Activated B cell treated with CpG ODN at 0.5 μM for 24 hours (primary cell): ENCODE measurements around the gene SERPINB1. TPM values are rescaled to one million over a fixed set of nuclear protein-coding genes. Genes with fewer than 3 reads are reported as not detected.

Source experiments
- ATAC-seq: fragments of 200-7000 bp; cut with Tn5 transposase; one replicate; pipeline ENCODE4 v1.10.0; 2021; ENCODE audit warnings: low read depth, mild to moderate bottlenecking, moderate library complexity
- CTCF ChIA-PET: fragments of 350-600 bp; sonication (Branson Sonifier 250); formaldehyde crosslinking; loops from one replicate; lab custom pipeline; 2021; ENCODE audit warnings: antibody characterized with exemption; lab: Charles Lee
- POLR2A ChIA-PET: fragments of 350-600 bp; sonication (Branson Sonifier 250); formaldehyde crosslinking; loops from one replicate; lab custom pipeline; 2021; ENCODE audit warnings: antibody characterized with exemption; lab: Charles Lee
- DNase-seq: peaks from one replicate; pipeline ENCODE4 v3.0.0; 2022
- H3K27ac Mint-ChIP-seq: one replicate; pipeline ENCODE4 v1.8.0; 2020; ENCODE audit warnings: mixed read lengths
- H3K27me3 Mint-ChIP-seq: one replicate; pipeline ENCODE4 v1.8.0; 2021; ENCODE audit warnings: mixed read lengths
- H3K36me3 Mint-ChIP-seq: one replicate; pipeline ENCODE4 v1.8.0; 2021; ENCODE audit warnings: low read depth, mixed read lengths
- H3K4me1 Mint-ChIP-seq: one replicate; pipeline ENCODE4 v1.8.0; 2021; ENCODE audit warnings: mixed read lengths
- H3K4me3 Mint-ChIP-seq: one replicate; pipeline ENCODE4 v1.8.0; 2020; ENCODE audit warnings: mild to moderate bottlenecking, mixed read lengths
- H3K9me3 Mint-ChIP-seq: one replicate; pipeline ENCODE4 v1.8.0; 2020; ENCODE audit warnings: mixed read lengths
- intact Hi-C: fragments of 100-400 bp; cut with micrococcal nuclease; formaldehyde crosslinking; loops from one replicate; pipeline ENCODE4 v1.15.1; 2024
- total RNA-seq: library from RNA; stranded (reverse); gene quantifications from 2 replicates; pipeline ENCODE4 v1.2.3, GENCODE V29; 2022
- TF ChIP-seq, protein P1 (sequence below): fragments of 200-600 bp; IDR thresholded peaks from one replicate; pipeline ENCODE4 v1.8.0; 2022; ENCODE audit warnings: antibody characterized with exemption, mild to moderate bottlenecking

SERPINB1 gene
- total RNA-seq, 1 donor from 2014 or later = 59.9 TPM

DNA sequence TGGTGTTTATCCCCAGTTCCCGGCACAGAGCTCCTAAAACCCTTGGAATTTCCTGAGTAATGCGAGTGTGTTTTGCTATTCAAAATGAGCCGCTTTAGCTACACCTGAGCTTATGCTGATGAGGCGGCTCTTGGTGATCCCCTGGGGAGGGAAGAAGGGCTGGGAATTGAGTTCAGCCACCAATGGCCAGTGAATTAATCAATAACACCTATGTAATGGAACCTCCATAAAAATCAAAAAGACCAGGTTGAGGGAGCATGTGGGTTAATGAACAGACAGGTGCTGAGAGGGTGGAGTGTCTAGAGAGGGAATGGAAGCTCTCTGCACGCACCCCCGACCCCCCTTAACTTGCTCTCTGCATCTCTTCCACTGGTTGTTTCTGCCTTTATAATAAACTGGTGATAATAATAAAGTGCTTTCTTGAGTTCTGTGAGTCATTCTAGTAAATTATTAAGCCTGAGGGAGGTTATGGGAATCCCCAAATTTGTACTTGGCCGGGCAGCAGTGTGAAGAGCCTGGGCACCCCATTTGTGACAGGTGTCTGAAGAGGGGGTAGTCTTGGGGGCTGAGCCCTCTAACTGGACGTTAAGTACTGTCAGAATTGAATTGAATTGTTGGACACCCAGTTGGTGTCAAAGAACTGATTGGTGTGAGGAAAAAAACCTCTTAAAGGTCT, 24.6 kb upstream of the SERPINB1 start:
- CTCF ChIA-PET = interaction anchor here (1.1 to 5.3 kb wide), 10 partner anchors 9 to 123 kb away, joined by 3 to 37 read pairs (median 6); partner anchors contain the start of gene SERPINB9
- Mint-ChIP-seq H3K4me1 (peaks cover 83% of the 10 kb centered on the region), H3K4me3 (peak overlapping the region; percentile 72), H3K9me3 (peaks cover 2% of the 10 kb centered on the region), H3K36me3 (peaks cover 12% of the 10 kb centered on the region), H3K27ac (peak overlapping the region; percentile 91), H3K27me3 (no peaks in the 10 kb centered on the region)
- peak; percentile 59 for ATAC-seq
- intact Hi-C loops = loop anchor here (1.0 to 2.0 kb wide), 5 partner anchors 9 to 45 kb away; no protein-coding TSS in a partner anchor
- DNase-seq = no peak
- TF ChIP-seq, protein P1, sequence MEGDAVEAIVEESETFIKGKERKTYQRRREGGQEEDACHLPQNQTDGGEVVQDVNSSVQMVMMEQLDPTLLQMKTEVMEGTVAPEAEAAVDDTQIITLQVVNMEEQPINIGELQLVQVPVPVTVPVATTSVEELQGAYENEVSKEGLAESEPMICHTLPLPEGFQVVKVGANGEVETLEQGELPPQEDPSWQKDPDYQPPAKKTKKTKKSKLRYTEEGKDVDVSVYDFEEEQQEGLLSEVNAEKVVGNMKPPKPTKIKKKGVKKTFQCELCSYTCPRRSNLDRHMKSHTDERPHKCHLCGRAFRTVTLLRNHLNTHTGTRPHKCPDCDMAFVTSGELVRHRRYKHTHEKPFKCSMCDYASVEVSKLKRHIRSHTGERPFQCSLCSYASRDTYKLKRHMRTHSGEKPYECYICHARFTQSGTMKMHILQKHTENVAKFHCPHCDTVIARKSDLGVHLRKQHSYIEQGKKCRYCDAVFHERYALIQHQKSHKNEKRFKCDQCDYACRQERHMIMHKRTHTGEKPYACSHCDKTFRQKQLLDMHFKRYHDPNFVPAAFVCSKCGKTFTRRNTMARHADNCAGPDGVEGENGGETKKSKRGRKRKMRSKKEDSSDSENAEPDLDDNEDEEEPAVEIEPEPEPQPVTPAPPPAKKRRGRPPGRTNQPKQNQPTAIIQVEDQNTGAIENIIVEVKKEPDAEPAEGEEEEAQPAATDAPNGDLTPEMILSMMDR = no peak
- POLR2A ChIA-PET = interaction anchor here (0.6 to 6.7 kb wide), 16 partner anchors 10 to 130 kb away, joined by 3 to 93 read pairs (median 5); partner anchors contain the start of genes SERPINB1 and SERPINB9

DNA sequence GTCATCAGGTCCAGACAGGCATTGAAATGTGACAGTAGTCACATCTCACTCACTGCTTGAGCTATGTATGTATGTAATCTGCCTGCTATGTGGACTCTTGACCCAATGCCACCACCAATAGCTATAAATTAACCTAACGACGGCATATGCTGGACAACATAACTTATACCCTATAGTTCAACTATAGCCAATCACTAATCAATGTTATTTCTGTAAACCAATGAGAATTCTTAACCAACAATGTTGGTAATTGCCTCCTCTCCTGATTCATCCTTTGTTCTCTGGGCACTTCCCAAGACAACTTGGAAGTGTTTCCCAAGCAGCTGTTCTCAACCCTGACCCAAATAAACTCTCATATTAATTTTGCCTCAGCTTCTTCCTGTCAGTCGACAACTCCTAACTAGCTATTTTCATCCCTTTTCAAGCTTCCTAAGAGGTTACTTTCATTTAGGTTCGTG, 24.1 kb upstream of the SERPINB1 start:
- CTCF ChIA-PET = interaction anchor here (1.1 to 5.3 kb wide), 10 partner anchors 8 to 124 kb away, joined by 3 to 37 read pairs (median 6); partner anchors contain the start of gene SERPINB9
- POLR2A ChIA-PET = interaction anchor here (0.8 to 6.7 kb wide), 15 partner anchors 9 to 124 kb away, joined by 3 to 93 read pairs (median 7); partner anchors contain the start of genes SERPINB1 and SERPINB9
- intact Hi-C loops = loop anchor here (1.0 to 2.0 kb wide), 5 partner anchors 8 to 46 kb away; no protein-coding TSS in a partner anchor
- TF ChIP-seq, protein P1 = no peak
- H3K36me3 Mint-ChIP-seq = peaks cover 10% of the 10 kb centered on the region
- DNase-seq (no peak), ATAC-seq (no peak)
- peak overlapping the region; percentile 72 for H3K4me3 Mint-ChIP-seq
- H3K27me3 Mint-ChIP-seq = no peaks in the 10 kb centered on the region
- H3K4me1 Mint-ChIP-seq = peaks cover 82% of the 10 kb centered on the region
- H3K27ac Mint-ChIP-seq = peak overlapping the region; percentile 91
- H3K9me3 Mint-ChIP-seq = peaks cover 2% of the 10 kb centered on the region

DNA sequence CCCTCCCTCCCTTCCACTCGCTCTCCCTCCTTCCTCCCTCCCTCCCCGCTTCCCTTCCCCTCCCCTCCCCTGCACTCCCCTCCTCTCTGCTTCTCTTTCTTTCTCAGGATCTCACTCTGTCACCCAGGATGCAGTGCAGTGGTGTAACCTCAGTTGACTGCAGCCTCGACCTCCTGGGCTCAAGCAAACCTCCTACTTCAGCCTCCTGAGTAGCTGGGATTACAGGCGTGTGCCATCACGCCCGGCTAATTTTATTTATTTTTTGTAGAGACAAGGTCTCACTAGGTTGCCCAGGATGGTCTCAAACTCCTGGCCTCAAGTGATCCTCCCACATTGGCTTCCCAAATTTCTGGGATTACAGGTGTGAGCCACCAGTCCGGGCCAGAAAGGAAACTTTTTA, 23.6 kb upstream of the SERPINB1 start:
- peak overlapping the region; percentile 72 for H3K4me3 Mint-ChIP-seq
- intact Hi-C loops = no loop called here
- H3K27ac Mint-ChIP-seq = peak overlapping the region; percentile 91
- POLR2A ChIA-PET = interaction anchor here (0.7 to 6.7 kb wide), 11 partner anchors 9 to 127 kb away, joined by 4 to 93 read pairs (median 13); partner anchors contain the start of genes SERPINB1 and SERPINB9
- H3K4me1 Mint-ChIP-seq = peaks cover 84% of the 10 kb centered on the region
- peaks cover 2% of the 10 kb centered on the region for H3K9me3 Mint-ChIP-seq
- TF ChIP-seq, protein P1 = no peak
- ATAC-seq (no peak), DNase-seq (no peak)
- no peaks in the 10 kb centered on the region for H3K27me3 Mint-ChIP-seq
- peaks cover 10% of the 10 kb centered on the region for H3K36me3 Mint-ChIP-seq
- CTCF ChIA-PET = interaction anchor here (1.1 to 5.3 kb wide), 7 partner anchors 11 to 46 kb away, joined by 3 to 37 read pairs (median 5); partner anchors contain the start of gene SERPINB9

DNA sequence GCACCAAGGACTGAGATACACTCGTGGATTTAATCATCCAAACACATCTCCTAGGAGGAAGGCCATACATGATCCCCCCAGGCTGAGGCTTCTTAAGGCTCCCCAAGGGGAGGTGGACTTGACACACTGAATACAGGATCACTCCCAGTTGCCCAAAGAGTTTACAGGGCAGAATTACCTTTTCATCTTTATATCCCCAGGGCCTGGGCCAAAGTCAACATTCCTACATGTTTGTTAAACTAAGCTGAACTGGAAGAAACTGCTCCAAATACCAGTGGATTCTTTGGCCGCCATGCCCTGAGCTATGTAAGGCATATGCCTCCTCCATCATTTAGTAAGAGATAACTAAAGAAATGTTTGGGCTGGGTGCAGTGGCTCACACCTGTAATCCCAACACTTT, 22.2 kb upstream of the SERPINB1 start:
- peaks cover 90% of the 10 kb centered on the region for H3K4me1 Mint-ChIP-seq
- POLR2A ChIA-PET = interaction anchor here (1.2 to 6.7 kb wide), 6 partner anchors 10 to 125 kb away, joined by 8 to 93 read pairs (median 15); partner anchors contain the start of gene SERPINB1

More for the DNA sequence above, 22.2 kb upstream of the SERPINB1 start:
- no peak for DNase-seq
- H3K27ac Mint-ChIP-seq = peak overlapping the region; percentile 92
- no peaks in the 10 kb centered on the region for H3K9me3 Mint-ChIP-seq
- no peak for ATAC-seq
- H3K27me3 Mint-ChIP-seq = no peaks in the 10 kb centered on the region
- TF ChIP-seq, protein P1 = no peak
- intact Hi-C loops = no loop called here
- CTCF ChIA-PET = interaction anchor here (1.2 to 2.0 kb wide), 2 partner anchors 10 to 17 kb away, joined by 5 to 10 read pairs; no protein-coding TSS in a partner anchor
- peak overlapping the region; percentile 56 for H3K4me3 Mint-ChIP-seq
- peaks cover 7% of the 10 kb centered on the region for H3K36me3 Mint-ChIP-seq
